GM23338 (cell line): ENCODE data around the gene RSPO3. TPM values are rescaled to one million over a fixed set of nuclear protein-coding genes. Genes with fewer than 3 reads are reported as not detected.

Source experiments
- ATAC-seq: fragments of 200-7000 bp; cut with Tn5 transposase; 3 replicates; pipeline ENCODE4 v1.9.1; 2020
- DNase-seq: peaks from one replicate; pipeline ENCODE4 v3.0.0-alpha.2; 2015; ENCODE audit warnings: low spot score
- H2AFZ ChIP-seq: fragments of 200-600 bp; sonication (generic); 2 replicates; pipeline ENCODE4 v1.8.0; 2016; ENCODE audit warnings: antibody characterized with exemption, mild to moderate bottlenecking, moderate library complexity
- H3F3A ChIP-seq: fragments of 200-600 bp; sonication (generic); replicated peaks from 2 replicates; pipeline ENCODE4 v1.8.0; 2017; ENCODE audit warnings: antibody characterized with exemption, mixed run types, low read depth
- H3K27ac ChIP-seq: fragments of 200-600 bp; sonication (generic); 2 replicates; pipeline ENCODE4 v1.6.1; 2016; ENCODE audit warnings: low read depth
- H3K27me3 ChIP-seq: fragments of 200-600 bp; sonication (generic); 2 replicates; pipeline ENCODE4 v1.8.0; 2016; ENCODE audit warnings: mild to moderate bottlenecking, mixed run types, moderate library complexity; ENCODE audit not compliant: insufficient read depth
- H3K36me3 ChIP-seq: fragments of 200-600 bp; sonication (generic); 2 replicates; pipeline ENCODE4 v1.8.0; 2016; ENCODE audit warnings: mild to moderate bottlenecking; ENCODE audit not compliant: insufficient read depth
- H3K4me1 ChIP-seq: fragments of 200-600 bp; sonication (generic); 2 replicates; pipeline ENCODE4 v1.8.0; 2016; ENCODE audit warnings: mild to moderate bottlenecking, moderate library complexity; ENCODE audit not compliant: insufficient read depth
- H3K4me2 ChIP-seq: fragments of 200-600 bp; sonication (generic); 2 replicates; pipeline ENCODE4 v1.7.1; 2017; ENCODE audit warnings: mixed run types
- H3K4me3 ChIP-seq: fragments of 200-600 bp; sonication (generic); 2 replicates; pipeline ENCODE4 v1.6.1; 2016; ENCODE audit warnings: mixed run types
- H3K79me2 ChIP-seq: fragments of 200-600 bp; sonication (generic); replicated peaks from 2 replicates; pipeline ENCODE4 v1.8.0; 2017; ENCODE audit warnings: mild to moderate bottlenecking; ENCODE audit not compliant: insufficient read depth
- H3K9me2 ChIP-seq: fragments of 200-600 bp; sonication (generic); 2 replicates; pipeline ENCODE4 v1.8.0; 2017; ENCODE audit not compliant: insufficient read depth
- H4K20me1 ChIP-seq: fragments of 200-600 bp; sonication (generic); replicated peaks from 2 replicates; pipeline ENCODE4 v1.8.0; 2017; ENCODE audit warnings: mild to moderate bottlenecking; ENCODE audit not compliant: insufficient read depth
- H3K27ac Mint-ChIP-seq: 2 replicates; pipeline ENCODE4 v1.8.0; 2020; ENCODE audit warnings: inconsistent platforms, mild to moderate bottlenecking, moderate library complexity, mixed read lengths
- H3K27me3 Mint-ChIP-seq: 3 replicates; pipeline ENCODE4 v1.8.0; 2022; ENCODE audit warnings: low read depth, mild to moderate bottlenecking, moderate library complexity, mixed read lengths, inconsistent platforms; ENCODE audit not compliant: insufficient read depth, poor library complexity
- H3K36me3 Mint-ChIP-seq: 3 replicates; pipeline ENCODE4 v1.8.0; 2021; ENCODE audit warnings: low read depth, mild to moderate bottlenecking, inconsistent platforms, moderate library complexity, mixed read lengths
- H3K4me1 Mint-ChIP-seq: 3 replicates; pipeline ENCODE4 v1.8.0; 2020; ENCODE audit warnings: mild to moderate bottlenecking, inconsistent platforms, mixed read lengths
- H3K4me3 Mint-ChIP-seq: 3 replicates; pipeline ENCODE4 v1.8.0; 2021; ENCODE audit warnings: moderate library complexity, mild to moderate bottlenecking, inconsistent platforms, mixed read lengths
- H3K9me3 Mint-ChIP-seq: 3 replicates; pipeline ENCODE4 v1.8.0; 2020; ENCODE audit warnings: moderate library complexity, mild to moderate bottlenecking, inconsistent platforms, mixed read lengths
- EZH2 ChIP-seq: fragments of 200-600 bp; sonication (generic); IDR thresholded peaks from one replicate; pipeline ENCODE4 v1.8.0; 2017; ENCODE audit warnings: antibody characterized with exemption, mild to moderate bottlenecking, low read depth; ENCODE audit not compliant: unreplicated experiment
- EZH2phosphoT487 ChIP-seq: fragments of 200-600 bp; sonication (generic); IDR thresholded peaks from one replicate; pipeline ENCODE4 v1.8.1; 2018; ENCODE audit warnings: antibody characterized with exemption; ENCODE audit not compliant: unreplicated experiment
- POLR2AphosphoS5 ChIP-seq: IDR thresholded peaks from 2 replicates; pipeline ENCODE4 v1.6.1; 2016; ENCODE audit warnings: antibody characterized with exemption, low read depth
- STAT1 ChIP-seq: IDR thresholded peaks from one replicate; pipeline ENCODE4 v1.6.1; 2016; ENCODE audit warnings: antibody characterized with exemption; ENCODE audit not compliant: unreplicated experiment
- ZNF114 ChIP-seq: fragments of 250-450 bp; sonication (Bioruptor Pico); IDR thresholded peaks from 2 replicates; pipeline ENCODE4 v1.5.0; 2020; ENCODE audit warnings: mild to moderate bottlenecking, moderate library complexity
- ZNF331 ChIP-seq: fragments of 250-450 bp; sonication (Bioruptor Pico); IDR thresholded peaks from 2 replicates; pipeline ENCODE4 v1.5.0; 2020; ENCODE audit warnings: low read depth, mild to moderate bottlenecking, moderate library complexity
- polyA plus RNA-seq: library from polyadenylated mRNA; unstranded; fragments of >200 nt; fragmentation: Nextera tagmentation; extraction: Ambion mirVana; gene quantifications from 2 replicates; pipeline ENCODE4 v1.2.1, GENCODE V29; 2016
- total RNA-seq: library from RNA; depleted of rRNA; stranded (reverse); fragments of >200 nt; shearing (Covaris generic); gene quantifications from 2 replicates; pipeline ENCODE4 v1.2.3, GENCODE V29; 2014
- TF ChIP-seq, protein P1 (sequence below): IDR thresholded peaks from one replicate; pipeline ENCODE4 v1.6.1; 2018; ENCODE audit warnings: antibody characterized with exemption; ENCODE audit not compliant: unreplicated experiment
- TF ChIP-seq, protein P2 (sequence below): IDR thresholded peaks from 2 replicates; pipeline ENCODE4 v1.6.1; 2016; ENCODE audit warnings: antibody characterized with exemption
- TF ChIP-seq, protein P3 (sequence below), 2 experiments: fragments of 200-600 bp in 1 of 2; sonication (generic) in 1 of 2; conservative IDR thresholded peaks; 2 replicates each; pipeline versions ENCODE4 v1.5.1 to v1.6.1; 2016 to 2017; ENCODE audit warnings: antibody characterized with exemption in 2 of 2, low read depth in 2 of 2, mild to moderate bottlenecking in 2 of 2, moderate library complexity in 1 of 2

Gene RSPO3
- total and polyA plus RNA-seq, 2 experiments from 2014 or later = not detected

DNA sequence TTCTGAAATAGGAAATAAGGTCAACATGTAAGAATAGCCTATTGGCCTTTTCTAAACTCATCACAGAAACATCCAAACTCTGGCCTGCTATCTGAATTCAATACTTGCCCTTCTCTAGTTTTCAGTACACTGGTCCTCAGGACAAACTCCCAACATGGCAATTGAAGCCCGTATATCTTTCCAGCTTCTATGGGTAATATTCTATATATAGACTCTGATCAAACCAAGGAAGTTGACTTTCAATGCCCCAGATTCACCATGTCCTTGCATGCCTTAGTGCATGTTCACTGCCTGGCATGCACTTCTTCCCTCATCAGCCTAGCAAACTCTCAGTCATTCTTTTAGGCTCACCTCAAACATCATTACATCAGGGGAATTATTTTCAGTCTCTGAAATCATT lies 73.2 kb downstream of the RSPO3 start (continued):
- TF ChIP-seq, protein P1, sequence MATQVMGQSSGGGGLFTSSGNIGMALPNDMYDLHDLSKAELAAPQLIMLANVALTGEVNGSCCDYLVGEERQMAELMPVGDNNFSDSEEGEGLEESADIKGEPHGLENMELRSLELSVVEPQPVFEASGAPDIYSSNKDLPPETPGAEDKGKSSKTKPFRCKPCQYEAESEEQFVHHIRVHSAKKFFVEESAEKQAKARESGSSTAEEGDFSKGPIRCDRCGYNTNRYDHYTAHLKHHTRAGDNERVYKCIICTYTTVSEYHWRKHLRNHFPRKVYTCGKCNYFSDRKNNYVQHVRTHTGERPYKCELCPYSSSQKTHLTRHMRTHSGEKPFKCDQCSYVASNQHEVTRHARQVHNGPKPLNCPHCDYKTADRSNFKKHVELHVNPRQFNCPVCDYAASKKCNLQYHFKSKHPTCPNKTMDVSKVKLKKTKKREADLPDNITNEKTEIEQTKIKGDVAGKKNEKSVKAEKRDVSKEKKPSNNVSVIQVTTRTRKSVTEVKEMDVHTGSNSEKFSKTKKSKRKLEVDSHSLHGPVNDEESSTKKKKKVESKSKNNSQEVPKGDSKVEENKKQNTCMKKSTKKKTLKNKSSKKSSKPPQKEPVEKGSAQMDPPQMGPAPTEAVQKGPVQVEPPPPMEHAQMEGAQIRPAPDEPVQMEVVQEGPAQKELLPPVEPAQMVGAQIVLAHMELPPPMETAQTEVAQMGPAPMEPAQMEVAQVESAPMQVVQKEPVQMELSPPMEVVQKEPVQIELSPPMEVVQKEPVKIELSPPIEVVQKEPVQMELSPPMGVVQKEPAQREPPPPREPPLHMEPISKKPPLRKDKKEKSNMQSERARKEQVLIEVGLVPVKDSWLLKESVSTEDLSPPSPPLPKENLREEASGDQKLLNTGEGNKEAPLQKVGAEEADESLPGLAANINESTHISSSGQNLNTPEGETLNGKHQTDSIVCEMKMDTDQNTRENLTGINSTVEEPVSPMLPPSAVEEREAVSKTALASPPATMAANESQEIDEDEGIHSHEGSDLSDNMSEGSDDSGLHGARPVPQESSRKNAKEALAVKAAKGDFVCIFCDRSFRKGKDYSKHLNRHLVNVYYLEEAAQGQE = no peak
- TF ChIP-seq, protein P2, sequence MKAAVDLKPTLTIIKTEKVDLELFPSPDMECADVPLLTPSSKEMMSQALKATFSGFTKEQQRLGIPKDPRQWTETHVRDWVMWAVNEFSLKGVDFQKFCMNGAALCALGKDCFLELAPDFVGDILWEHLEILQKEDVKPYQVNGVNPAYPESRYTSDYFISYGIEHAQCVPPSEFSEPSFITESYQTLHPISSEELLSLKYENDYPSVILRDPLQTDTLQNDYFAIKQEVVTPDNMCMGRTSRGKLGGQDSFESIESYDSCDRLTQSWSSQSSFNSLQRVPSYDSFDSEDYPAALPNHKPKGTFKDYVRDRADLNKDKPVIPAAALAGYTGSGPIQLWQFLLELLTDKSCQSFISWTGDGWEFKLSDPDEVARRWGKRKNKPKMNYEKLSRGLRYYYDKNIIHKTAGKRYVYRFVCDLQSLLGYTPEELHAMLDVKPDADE = no peak
- TF ChIP-seq POLR2AphosphoS5 = no peak
- no peak for TF ChIP-seq EZH2phosphoT487
- TF ChIP-seq EZH2 = no peak

DNA sequence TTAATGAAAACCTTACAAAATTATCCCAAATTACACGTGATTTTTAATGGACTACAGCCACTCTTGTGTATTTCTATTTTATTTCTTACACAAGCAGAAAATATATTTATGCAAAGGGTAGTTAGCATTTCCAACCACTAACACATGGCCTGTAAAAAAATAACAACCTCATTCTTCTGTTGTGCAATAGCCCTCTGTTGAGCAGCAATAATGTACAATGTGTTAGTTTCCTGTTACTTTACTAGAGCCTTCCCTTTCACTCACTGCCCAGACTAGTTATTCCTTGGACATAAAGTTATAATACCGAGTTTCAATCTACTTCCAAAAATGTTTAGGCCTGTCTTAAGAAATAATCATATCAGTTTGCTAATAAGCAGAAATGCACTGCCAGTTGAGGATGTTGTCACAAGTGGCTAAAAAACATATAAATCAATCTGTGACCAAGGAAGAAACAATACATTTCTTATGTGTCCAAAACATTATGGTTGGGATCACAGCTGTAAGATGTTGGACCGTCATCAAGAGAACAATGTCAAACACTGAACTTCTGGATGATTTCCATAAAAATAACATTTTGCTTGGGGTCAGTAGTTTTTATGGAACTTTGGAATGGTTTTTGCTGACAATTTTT lies 74.6 kb downstream of the RSPO3 start:
- Mint-ChIP-seq H3K4me1 (no peaks in the 10 kb centered on the region), H3K4me3 (no peak overlapping the region), H3K27me3 (no peaks in the 10 kb centered on the region), H3K36me3 (no peaks in the 10 kb centered on the region), H3K27ac (no peak overlapping the region), H3K9me3 (no peaks in the 10 kb centered on the region)
- Histone ChIP-seq H3K4me2 (no peak overlapping the region), H3F3A (no peaks in the 10 kb centered on the region), H2AFZ (no peak overlapping the region), H3K36me3 (no peaks in the 10 kb centered on the region), H3K79me2 (no peaks in the 10 kb centered on the region), H3K9me2 (no peaks in the 10 kb centered on the region), H3K4me1 (no peaks in the 10 kb centered on the region), H4K20me1 (no peaks in the 10 kb centered on the region), H3K4me3 (no peak overlapping the region), H3K27me3 (no peaks in the 10 kb centered on the region), H3K27ac (no peak overlapping the region)
- ATAC-seq (no peak), DNase-seq (no peak)
- TF ChIP-seq ZNF114 (CRISPR knock-in tag) (no peak), ZNF331 (CRISPR knock-in tag) (no peak), EZH2phosphoT487 (no peak), STAT1 (no peak)
- TF ChIP-seq, protein P2 = no peak
- TF ChIP-seq, protein P3, sequence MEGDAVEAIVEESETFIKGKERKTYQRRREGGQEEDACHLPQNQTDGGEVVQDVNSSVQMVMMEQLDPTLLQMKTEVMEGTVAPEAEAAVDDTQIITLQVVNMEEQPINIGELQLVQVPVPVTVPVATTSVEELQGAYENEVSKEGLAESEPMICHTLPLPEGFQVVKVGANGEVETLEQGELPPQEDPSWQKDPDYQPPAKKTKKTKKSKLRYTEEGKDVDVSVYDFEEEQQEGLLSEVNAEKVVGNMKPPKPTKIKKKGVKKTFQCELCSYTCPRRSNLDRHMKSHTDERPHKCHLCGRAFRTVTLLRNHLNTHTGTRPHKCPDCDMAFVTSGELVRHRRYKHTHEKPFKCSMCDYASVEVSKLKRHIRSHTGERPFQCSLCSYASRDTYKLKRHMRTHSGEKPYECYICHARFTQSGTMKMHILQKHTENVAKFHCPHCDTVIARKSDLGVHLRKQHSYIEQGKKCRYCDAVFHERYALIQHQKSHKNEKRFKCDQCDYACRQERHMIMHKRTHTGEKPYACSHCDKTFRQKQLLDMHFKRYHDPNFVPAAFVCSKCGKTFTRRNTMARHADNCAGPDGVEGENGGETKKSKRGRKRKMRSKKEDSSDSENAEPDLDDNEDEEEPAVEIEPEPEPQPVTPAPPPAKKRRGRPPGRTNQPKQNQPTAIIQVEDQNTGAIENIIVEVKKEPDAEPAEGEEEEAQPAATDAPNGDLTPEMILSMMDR (conservative IDR thresholded peaks at IDR 0.05; ENCODE audit: low read depth in 2 of 2) = no peak
